A549 treated with Mapracorat at 1 μM for 4 hours (cell line): Measurements from ENCODE around the gene SPEM1. TPM values are rescaled to one million over a fixed set of nuclear protein-coding genes. Genes with fewer than 3 reads are reported as not detected.

Experiments used
- total RNA-seq: library from RNA; stranded (reverse); fragments of 200-300 nt; extraction: Qiagen RNA extraction; gene quantifications from 5 replicates; pipeline ENCODE4 v1.2.3, GENCODE V29; 2022

The SPEM1 gene, protein sequence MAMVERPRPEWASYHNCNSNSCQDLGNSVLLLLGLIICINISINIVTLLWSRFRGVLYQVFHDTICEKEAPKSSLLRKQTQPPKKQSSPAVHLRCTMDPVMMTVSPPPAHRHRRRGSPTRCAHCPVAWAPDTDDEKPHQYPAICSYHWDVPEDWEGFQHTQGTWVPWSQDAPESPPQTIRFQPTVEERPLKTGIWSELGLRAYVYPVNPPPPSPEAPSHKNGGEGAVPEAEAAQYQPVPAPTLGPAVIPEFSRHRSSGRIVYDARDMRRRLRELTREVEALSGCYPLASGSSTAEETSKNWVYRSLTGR
- not detected in 5 replicates for total RNA-seq

DNA sequence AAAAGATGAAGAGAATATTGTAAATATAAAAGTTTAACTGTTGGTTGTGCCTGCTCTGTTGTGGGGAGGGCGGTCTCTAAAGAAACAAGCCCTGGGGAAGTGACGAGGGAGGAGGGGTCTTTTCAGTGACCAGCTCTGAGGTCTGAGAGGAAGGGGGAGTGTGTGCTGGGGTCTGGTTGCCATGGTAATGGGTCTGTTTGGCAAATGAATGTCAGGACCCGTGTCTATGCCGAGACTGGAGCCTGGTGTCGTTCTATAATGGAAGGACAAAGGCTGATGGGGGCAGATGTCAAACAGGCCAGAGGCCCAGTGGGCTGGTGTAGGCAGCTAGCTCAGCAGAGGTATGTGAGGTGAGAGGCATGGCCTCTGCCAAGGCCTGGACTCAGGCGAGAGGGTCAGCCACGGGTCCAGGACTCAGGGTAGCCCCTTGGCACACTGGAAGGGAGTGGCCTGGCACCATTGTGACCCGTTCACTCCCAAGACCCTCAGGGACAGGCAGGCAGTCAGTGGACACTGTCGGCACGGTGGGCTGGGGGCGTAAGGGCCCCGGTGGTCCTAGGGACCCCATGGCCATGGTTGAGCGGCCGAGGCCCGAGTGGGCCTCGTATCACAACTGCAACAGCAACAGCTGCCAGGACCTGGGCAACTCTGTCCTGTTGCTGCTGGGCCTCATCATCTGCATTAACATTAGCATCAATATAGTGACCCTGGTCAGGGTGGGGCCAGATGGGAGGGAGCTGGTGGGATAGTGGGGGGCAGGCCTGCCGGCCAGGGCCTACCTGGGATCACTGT, at the start of gene SPEM1:
TSS of gene SPEM1 (plus strand) at position 506 of the 792 bp plus-strand sequence. CDS start at position 567, 61 bp downstream.

DNA sequence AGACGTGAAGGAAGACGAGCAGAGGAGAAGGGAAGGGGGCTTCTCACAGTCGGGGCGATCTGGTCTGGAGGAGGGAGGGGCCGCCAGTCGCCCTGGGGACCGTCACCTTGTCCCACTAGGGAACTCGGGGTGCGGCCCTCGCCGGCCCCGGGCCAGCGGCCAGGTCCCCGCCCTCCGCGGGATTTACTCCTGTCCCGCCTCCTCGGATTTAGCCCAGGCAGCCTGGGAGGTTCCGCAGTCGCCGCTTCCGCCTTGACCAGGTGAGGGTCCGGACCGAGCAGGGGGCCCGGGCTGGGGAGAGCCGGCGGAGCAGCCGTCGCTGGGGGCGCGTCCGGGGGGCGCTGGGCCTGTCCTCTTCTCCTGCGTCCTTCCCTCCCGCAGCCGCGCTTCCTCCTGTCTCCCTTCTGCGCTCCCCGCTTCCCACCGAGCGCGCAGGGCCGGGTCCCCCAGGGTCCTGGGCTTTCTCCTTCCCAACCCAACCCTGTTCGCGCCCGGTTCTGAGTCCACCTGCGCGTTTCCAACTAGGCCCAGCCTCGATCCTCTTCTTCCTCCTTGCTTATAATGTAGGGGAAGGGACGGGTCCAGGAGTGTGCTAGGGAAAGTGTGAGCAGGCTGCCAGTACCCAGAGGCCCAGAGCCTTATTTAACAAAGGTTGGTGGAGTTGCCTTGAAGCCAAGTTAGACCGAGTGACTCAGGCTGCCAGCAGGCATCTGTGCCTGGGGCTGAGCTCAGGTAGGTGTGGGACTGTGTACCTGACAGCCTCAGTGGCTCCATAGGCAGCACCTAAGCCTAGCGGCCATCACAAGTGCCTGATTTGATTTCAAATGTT, 39.1 kb upstream of the SPEM1 start, which contains the start of gene TNK1:
TSS of gene TNK1 (plus strand) at position 235 of the 829 bp plus-strand sequence. CDS start 1,838 bp downstream, outside the sequence.

DNA sequence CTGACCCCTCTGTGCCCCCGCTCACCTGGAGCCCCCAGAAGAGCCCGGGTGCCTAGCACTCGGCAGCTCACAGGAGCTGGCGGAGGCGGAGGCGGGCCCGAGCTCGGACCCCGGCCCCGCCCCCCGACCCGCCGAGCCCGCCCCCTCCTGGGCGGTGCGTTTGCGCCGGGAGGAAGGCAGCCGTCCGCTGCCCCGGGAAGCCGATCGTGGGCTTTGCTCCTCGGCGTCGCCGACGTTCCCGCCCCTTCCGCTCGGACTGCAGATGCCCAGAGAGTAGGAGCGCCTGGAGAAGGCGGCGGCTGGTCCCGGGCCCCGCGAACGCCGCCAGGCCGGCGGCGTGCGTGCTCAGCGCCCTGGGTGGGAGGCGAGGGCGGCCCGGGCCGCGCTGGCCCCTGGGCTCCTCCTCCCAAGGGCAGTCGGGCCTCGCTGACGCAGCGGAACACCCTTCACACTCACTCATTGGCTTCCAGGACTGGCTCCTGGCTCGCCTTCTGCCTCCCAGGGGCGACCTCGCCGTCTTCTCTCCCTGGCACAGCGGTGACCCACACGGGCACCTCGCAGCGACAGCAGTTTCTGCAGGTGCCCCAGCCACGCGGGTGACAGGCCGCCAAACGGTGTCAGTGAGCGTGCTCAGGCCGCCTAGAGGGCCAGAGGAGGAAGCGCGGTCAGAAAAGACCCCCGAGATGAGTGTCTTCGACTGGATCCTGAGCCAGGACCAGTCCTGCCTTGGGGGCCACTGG, 25.5 kb upstream of the SPEM1 start, which contains the start of gene PLSCR3:
TSS of gene PLSCR3 (minus strand) at position 74 of the 740 bp plus-strand sequence. CDS start 415 bp downstream, outside the sequence.

DNA sequence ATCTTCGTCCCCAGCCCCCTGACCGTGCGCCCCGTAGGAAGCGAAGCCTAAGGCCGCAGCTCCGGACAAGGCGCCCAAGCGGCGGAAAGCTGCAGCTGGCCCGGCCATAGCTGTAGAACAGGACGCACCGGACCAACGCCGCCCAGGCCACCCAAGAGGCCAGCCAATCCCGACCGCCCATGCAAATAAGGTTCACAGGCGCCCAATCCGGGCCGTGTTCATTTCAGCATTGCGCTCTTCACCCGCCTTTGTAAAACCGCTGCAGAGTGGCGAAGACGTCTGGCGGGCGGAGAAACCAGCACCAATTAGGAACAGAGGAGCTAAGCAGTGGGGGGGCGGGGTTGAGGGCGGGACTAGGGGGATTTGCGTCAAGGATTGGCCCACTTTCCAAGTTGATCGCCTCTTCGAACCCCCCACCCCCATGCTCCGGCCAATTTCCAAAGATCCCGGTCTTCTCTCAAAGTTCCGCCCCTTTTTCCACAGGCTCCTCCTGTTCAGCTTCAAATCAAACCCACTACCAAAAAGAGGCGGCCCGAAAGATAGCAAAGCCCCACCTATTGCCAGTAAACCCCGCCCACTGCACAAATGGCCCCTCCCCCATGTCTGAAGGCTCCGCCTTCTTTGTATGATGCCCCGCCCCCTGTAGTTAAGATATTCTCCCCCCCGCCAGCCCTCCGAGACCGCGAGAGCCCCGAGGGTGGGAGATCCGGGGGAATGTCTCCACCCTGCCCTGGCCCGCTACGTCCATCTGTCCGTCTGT, 16.0 kb upstream of the SPEM1 start, which contains the start of gene TMEM256:
TSS of gene TMEM256 (minus strand) at position 121 of the 760 bp plus-strand sequence. CDS start at position 108, 13 bp downstream.

DNA sequence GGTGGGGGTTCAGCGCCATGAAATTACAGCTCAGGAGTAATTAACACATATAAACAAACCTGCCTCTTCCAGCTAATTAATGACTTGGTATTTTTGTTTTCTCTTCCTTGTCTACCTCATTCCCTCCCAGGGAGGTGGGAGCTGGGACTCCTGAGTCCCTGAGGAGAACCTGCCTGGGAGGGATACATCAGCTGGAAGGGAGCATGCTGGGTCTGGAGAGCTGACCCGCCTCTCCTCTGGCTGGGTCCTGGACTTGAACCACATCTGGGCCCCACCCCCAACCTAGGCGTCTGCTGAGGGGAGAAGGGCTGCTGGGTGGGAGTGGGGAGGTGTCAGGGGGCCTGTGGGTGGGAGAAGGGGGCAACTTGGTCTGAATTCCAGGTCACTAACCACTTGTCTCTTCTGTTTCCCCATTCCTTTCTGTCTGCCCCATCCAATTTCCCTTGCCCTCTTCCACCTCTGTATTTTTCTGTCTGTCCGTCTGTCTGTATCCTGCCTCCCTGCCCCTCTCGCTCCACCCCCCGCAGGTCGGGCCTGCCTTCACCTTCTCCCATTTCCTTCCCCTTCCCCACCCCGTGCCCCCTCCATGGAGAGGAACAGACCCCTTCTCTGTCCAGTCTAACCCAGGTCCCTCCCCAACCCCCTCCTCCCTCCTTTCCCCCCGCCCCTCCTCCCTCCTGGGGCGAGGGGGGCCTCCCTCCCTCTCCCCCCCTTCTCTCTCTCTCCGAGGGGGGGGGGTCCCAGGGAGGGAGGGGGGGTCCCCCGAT, 12.5 kb upstream of the SPEM1 start, which contains the start of gene NLGN2:
TSS of gene NLGN2 (plus strand) at position 361 of the 767 bp plus-strand sequence. CDS start 411 bp downstream, outside the sequence.

DNA sequence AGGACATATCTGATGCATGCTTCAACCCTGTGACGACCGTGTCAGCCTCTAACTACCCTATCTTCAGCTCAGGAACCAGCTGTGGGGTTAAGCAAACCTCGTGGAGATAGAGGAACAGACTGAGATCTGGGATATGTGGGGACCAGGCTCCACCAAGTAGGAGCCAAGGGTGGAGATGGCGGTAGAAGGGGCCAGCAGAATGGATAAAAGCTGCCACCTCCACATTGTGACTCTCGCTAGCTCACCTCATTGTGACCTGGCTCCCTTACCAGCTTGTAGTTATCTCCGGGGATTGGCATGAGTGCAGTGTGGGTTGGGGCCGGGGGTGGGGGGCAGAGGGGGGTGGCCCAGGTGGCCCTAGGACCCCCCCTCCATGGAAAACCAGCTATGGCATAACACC, 5.2 kb downstream of the SPEM1 start, which contains the start of gene SPEM2:
TSS of gene SPEM2 (plus strand) at position 301 of the 400 bp plus-strand sequence. CDS start at position 374, 73 bp downstream.

DNA sequence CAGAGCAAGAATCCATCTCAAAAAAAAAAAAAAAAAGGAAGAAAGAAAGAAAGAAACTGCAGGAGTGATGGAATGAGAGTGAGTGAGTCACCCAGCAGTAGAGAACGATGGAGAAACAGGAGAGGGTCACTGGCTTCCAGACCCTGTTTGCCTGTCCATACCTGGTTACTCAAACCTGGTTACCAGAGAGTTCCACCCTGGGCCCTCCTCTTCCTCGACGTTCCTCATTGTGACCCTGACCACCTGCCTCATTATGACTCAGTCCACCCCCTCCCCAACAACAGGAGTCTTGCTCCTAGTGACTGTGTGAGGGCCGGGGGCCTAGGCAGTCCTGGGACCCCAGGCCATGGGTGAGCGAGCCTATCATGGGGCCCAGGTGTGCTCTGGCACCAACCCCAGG, 8.4 kb downstream of the SPEM1 start, which contains the start of gene SPEM3:
TSS of gene SPEM3 (plus strand) at position 301 of the 400 bp plus-strand sequence. CDS start at position 347, 46 bp downstream.

DNA sequence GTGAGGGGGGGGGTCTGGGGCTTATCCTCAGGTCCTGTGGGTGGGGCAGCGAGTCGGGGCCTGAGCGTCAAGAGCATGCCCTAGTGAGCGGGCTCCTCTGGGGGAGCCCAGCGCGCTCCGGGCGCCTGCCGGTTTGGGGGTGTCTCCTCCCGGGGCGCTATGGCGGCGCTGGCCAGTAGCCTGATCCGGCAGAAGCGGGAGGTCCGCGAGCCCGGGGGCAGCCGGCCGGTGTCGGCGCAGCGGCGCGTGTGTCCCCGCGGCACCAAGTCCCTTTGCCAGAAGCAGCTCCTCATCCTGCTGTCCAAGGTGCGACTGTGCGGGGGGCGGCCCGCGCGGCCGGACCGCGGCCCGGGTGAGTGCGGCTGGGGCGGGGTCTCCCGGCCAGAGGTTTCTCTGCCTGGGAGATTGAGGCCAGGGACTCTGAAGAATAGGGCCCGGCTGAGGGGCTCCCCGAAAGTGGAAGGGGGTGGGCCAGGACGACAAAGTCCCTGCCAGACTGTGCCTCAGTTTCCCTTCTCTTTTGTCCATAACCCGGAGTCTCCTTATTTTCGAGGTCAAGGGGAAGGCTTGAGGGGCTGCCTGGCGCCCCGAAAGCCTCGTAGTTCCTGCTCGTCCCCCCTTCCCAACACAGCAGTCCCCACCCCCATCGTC, 19.5 kb downstream of the SPEM1 start, which contains the start of gene FGF11:
TSS of gene FGF11 (plus strand) at position 51 of the 651 bp plus-strand sequence. CDS start at position 160, 109 bp downstream.

DNA sequence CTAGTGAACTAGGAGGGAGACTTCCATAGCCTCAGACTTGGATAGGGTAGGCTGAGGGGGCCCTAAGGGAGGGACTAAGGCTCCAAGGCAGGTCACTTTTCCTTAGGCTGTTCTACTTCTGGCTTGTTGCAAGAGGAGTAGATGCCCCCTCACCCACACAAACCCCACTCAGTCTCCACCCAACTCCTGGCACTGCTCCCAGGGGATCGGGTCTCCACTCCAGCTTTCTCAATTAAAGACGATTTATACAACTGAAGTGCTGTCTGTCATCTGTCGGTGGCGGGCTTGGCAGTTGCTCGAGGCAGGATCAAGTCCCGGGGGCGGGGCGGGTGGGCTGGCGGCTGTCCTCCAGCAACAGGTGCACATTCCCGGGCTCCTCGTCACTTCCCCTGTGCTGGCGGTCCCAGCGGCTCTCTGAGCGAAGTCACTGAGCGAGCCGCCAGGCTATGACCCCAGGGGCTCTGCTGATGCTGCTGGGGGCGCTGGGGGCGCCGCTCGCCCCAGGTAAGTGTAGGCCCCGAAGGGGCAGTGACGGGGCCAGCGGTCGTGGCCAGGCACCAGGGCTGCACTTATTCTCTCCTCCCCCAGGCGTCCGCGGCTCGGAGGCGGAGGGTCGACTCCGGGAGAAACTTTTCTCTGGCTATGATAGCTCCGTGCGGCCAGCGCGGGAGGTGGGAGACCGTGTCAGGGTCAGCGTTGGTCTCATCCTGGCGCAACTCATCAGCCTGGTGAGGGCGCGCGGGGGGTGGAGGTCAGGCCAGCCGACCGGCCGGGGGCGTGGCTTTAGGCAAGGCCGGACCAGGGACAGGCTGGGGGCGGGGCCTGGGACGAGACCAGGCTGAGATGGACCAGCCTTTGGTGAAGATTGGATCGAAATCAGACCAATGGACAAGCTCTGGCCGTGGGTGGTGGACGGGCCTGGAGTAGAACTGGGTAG, 24.8 kb downstream of the SPEM1 start, which contains the start of gene CHRNB1:
TSS of gene CHRNB1 (plus strand) at position 380 of the 937 bp plus-strand sequence. CDS start at position 447, 67 bp downstream.

Other genes with a start within 250 kb of the SPEM1 start
- gene ASGR1, start 241.0 kb upstream of the SPEM1 start, total RNA-seq = 0.77 to 1.3 TPM (median 1.0 TPM) in 5 replicates
- gene DLG4, start 200.5 kb upstream of the SPEM1 start, total RNA-seq = 6.2 to 7.8 TPM (median 6.7 TPM) in 5 replicates
- 329 to 477 TPM (median 426 TPM) in 5 replicates for gene ACADVL, start 200.4 kb upstream of the SPEM1 start, total RNA-seq
- 30.2 to 44.4 TPM (median 41.9 TPM) in 5 replicates for gene DVL2, start 185.8 kb upstream of the SPEM1 start, total RNA-seq
- 86.3 to 101 TPM (median 94.7 TPM) in 5 replicates for gene PHF23, start 180.9 kb upstream of the SPEM1 start, total RNA-seq
- gene GABARAP, start 177.9 kb upstream of the SPEM1 start, total RNA-seq = 638 to 781 TPM (median 668 TPM) in 5 replicates
- 213 to 239 TPM (median 227 TPM) in 5 replicates for gene CTDNEP1, start 168.6 kb upstream of the SPEM1 start, total RNA-seq
- gene ELP5, start 168.1 kb upstream of the SPEM1 start, total RNA-seq = 128 to 149 TPM (median 131 TPM) in 5 replicates
- gene CLDN7, start 157.8 kb upstream of the SPEM1 start, total RNA-seq = 1.5 to 3.0 TPM (median 2.0 TPM) in 5 replicates
- 0.28 to 0.57 TPM (median 0.35 TPM) in 5 replicates for gene SLC2A4, start 138.6 kb upstream of the SPEM1 start, total RNA-seq
- 0.35 to 0.65 TPM (median 0.56 TPM) in 5 replicates for gene YBX2, start 125.7 kb upstream of the SPEM1 start, total RNA-seq
- gene EIF5A, start 112.7 kb upstream of the SPEM1 start, total RNA-seq = 1,593 to 1,803 TPM (median 1,704 TPM) in 5 replicates
- gene GPS2, start 105.0 kb upstream of the SPEM1 start, total RNA-seq = 92.1 to 108 TPM (median 95.9 TPM) in 5 replicates
- 22.4 to 41.3 TPM (median 31.1 TPM) in 5 replicates for gene NEURL4, start 91.0 kb upstream of the SPEM1 start, total RNA-seq
- 2.7 to 6.9 TPM (median 5.1 TPM) in 5 replicates for gene ACAP1, start 83.8 kb upstream of the SPEM1 start, total RNA-seq
- gene KCTD11, start 68.2 kb upstream of the SPEM1 start, total RNA-seq = 11.0 to 13.1 TPM (median 11.3 TPM) in 5 replicates
- gene TMEM95, start 65.2 kb upstream of the SPEM1 start, total RNA-seq = not detected in 5 replicates
- 1.2 to 1.8 TPM (median 1.4 TPM) in 5 replicates for gene TNK1, start 39.2 kb upstream of the SPEM1 start, total RNA-seq
- 37.1 to 48.8 TPM (median 43.3 TPM) in 5 replicates for gene PLSCR3, start 25.8 kb upstream of the SPEM1 start, total RNA-seq
- 203 to 237 TPM (median 220 TPM) in 5 replicates for gene TMEM256, start 16.2 kb upstream of the SPEM1 start, total RNA-seq
- gene NLGN2, start 12.5 kb upstream of the SPEM1 start, total RNA-seq = 12.6 to 19.8 TPM (median 16.8 TPM) in 5 replicates
- not detected in 5 replicates for gene SPEM2, start 5.3 kb downstream of the SPEM1 start, total RNA-seq
- not detected in 5 replicates for gene SPEM3, start 8.5 kb downstream of the SPEM1 start, total RNA-seq
- 9.8 to 13.6 TPM (median 12.4 TPM) in 5 replicates for gene TMEM102, start 15.1 kb downstream of the SPEM1 start, total RNA-seq
- 0.82 to 1.3 TPM (median 0.82 TPM) in 5 replicates for gene FGF11, start 19.2 kb downstream of the SPEM1 start, total RNA-seq
- 8.2 to 10.6 TPM (median 8.6 TPM) in 5 replicates for gene CHRNB1, start 24.7 kb downstream of the SPEM1 start, total RNA-seq
- gene ZBTB4, start 59.3 kb downstream of the SPEM1 start, total RNA-seq = 20.5 to 25.6 TPM (median 24.4 TPM) in 5 replicates
- gene SLC35G6, start 61.1 kb downstream of the SPEM1 start, total RNA-seq = 0.07 TPM in 1 of 5 replicates, not detected in the others
- 56.9 to 82.2 TPM (median 79.5 TPM) in 5 replicates for gene POLR2A, start 64.0 kb downstream of the SPEM1 start, total RNA-seq
- gene TNFSF12, start 128.7 kb downstream of the SPEM1 start, total RNA-seq = 10.0 to 13.5 TPM (median 10.9 TPM) in 5 replicates
- gene TNFSF13, start 138.4 kb downstream of the SPEM1 start, total RNA-seq = 0.70 to 1.2 TPM (median 1.0 TPM) in 5 replicates
- gene SENP3, start 141.6 kb downstream of the SPEM1 start, total RNA-seq = 92.9 to 104 TPM (median 96.8 TPM) in 5 replicates
- gene CD68, start 159.3 kb downstream of the SPEM1 start, total RNA-seq = 26.4 to 36.3 TPM (median 34.8 TPM) in 5 replicates
- 114 to 148 TPM (median 118 TPM) in 5 replicates for gene MPDU1, start 163.5 kb downstream of the SPEM1 start, total RNA-seq
- 0.16 to 0.52 TPM (median 0.34 TPM) in 5 replicates for gene SOX15, start 169.8 kb downstream of the SPEM1 start, total RNA-seq
- 51.9 to 59.1 TPM (median 57.7 TPM) in 5 replicates for gene FXR2, start 194.6 kb downstream of the SPEM1 start, total RNA-seq
- 64.6 to 86.2 TPM (median 81.5 TPM) in 5 replicates for gene SAT2, start 207.5 kb downstream of the SPEM1 start, total RNA-seq
- gene SHBG, start 209.8 kb downstream of the SPEM1 start, total RNA-seq = 0.31 to 0.69 TPM (median 0.67 TPM) in 5 replicates
- 0.08 to 0.45 TPM (median 0.10 TPM) in 5 replicates for gene ATP1B2, start 230.6 kb downstream of the SPEM1 start, total RNA-seq